Activated CD4-positive, alpha-beta T cell treated with anti-CD3 and anti-CD28 coated beads, Interleukin-2, amount 10 ng/mL, durations not matched to agents 7 days and 5 days (primary cell): ENCODE results near the gene MRPL46. TPM values are rescaled to one million over a fixed set of nuclear protein-coding genes. Genes with fewer than 3 reads are reported as not detected.

Source experiments
- CTCF ChIA-PET: fragments of 350-600 bp; sonication (Branson Sonifier 250); formaldehyde crosslinking; loops from one replicate; lab custom pipeline; 2021; ENCODE audit warnings: antibody characterized with exemption; lab: Charles Lee
- POLR2A ChIA-PET: fragments of 350-600 bp; sonication (Branson Sonifier 250); formaldehyde crosslinking; loops from one replicate; lab custom pipeline; 2021; ENCODE audit warnings: antibody characterized with exemption; lab: Charles Lee
- DNase-seq: peaks from one replicate; pipeline ENCODE4 v3.0.0-alpha.2; 2020
- H3K27ac Mint-ChIP-seq: one replicate; pipeline ENCODE4 v1.8.0; 2021; ENCODE audit warnings: mild to moderate bottlenecking, moderate library complexity, mixed read lengths
- H3K27me3 Mint-ChIP-seq: one replicate; pipeline ENCODE4 v1.8.0; 2021; ENCODE audit warnings: mixed read lengths
- H3K36me3 Mint-ChIP-seq: one replicate; pipeline ENCODE4 v1.8.0; 2021; ENCODE audit warnings: low read depth, mixed read lengths
- H3K4me1 Mint-ChIP-seq: one replicate; pipeline ENCODE4 v1.8.0; 2021; ENCODE audit warnings: mixed read lengths
- H3K4me3 Mint-ChIP-seq: one replicate; pipeline ENCODE4 v1.8.0; 2021; ENCODE audit warnings: mild to moderate bottlenecking, moderate library complexity, mixed read lengths
- H3K9me3 Mint-ChIP-seq: one replicate; pipeline ENCODE4 v1.8.0; 2021; ENCODE audit warnings: mixed read lengths
- total RNA-seq, 2 experiments: library from RNA; stranded (reverse); gene quantifications; one replicate each; pipeline ENCODE4 v1.2.3, GENCODE V29; 2021

Gene MRPL46
- total RNA-seq, 2 experiments from 2014 or later: 25.9 to 26.0 TPM

GRCh38 chr15:88430051-88430450 is 37.1 kb downstream of the MRPL46 start:
- Mint-ChIP-seq H3K27me3 (peaks cover 19% of the 10 kb centered on the region), H3K4me1 (no peaks in the 10 kb centered on the region), H3K9me3 (no peaks in the 10 kb centered on the region), H3K36me3 (no peaks in the 10 kb centered on the region), H3K4me3 (no peak overlapping the region), H3K27ac (no peak overlapping the region)
- no peak for DNase-seq
- POLR2A ChIA-PET: no interaction called here
- CTCF ChIA-PET: interaction anchor here (0.6 kb wide), 1 partner anchor 928 kb away, joined by 3 read pairs; no protein-coding TSS in a partner anchor

GRCh38 chr15:88428805-88429605 is 38.2 kb downstream of the MRPL46 start:
- ChIA-PET POLR2A (no interaction called here), CTCF (no interaction called here)
- Mint-ChIP-seq H3K27me3 (peaks cover 19% of the 10 kb centered on the region), H3K9me3 (no peaks in the 10 kb centered on the region), H3K36me3 (no peaks in the 10 kb centered on the region), H3K27ac (no peak overlapping the region), H3K4me1 (no peaks in the 10 kb centered on the region), H3K4me3 (no peak overlapping the region)
- no peak for DNase-seq

GRCh38 chr15:88428053-88428452 is 39.1 kb downstream of the MRPL46 start:
- H3K27me3 Mint-ChIP-seq: peaks cover 19% of the 10 kb centered on the region
- ChIA-PET CTCF (no interaction called here), POLR2A (no interaction called here)

GRCh38 chr15:88426304-88426703 is 40.9 kb downstream of the MRPL46 start:
- Mint-ChIP-seq H3K36me3 (no peaks in the 10 kb centered on the region), H3K27me3 (peaks cover 19% of the 10 kb centered on the region), H3K27ac (no peak overlapping the region), H3K9me3 (no peaks in the 10 kb centered on the region), H3K4me3 (no peak overlapping the region), H3K4me1 (no peaks in the 10 kb centered on the region)
- ChIA-PET POLR2A (no interaction called here), CTCF (no interaction called here)
- DNase-seq: no peak

More at GRCh38 chr15:88428053-88428452, 39.1 kb downstream of the MRPL46 start:
- H3K9me3 Mint-ChIP-seq: no peaks in the 10 kb centered on the region
- no peaks in the 10 kb centered on the region for H3K4me1 Mint-ChIP-seq
- H3K4me3 Mint-ChIP-seq: no peak overlapping the region
- H3K36me3 Mint-ChIP-seq: no peaks in the 10 kb centered on the region
- no peak for DNase-seq
- no peak overlapping the region for H3K27ac Mint-ChIP-seq

- DNase-seq: no peak
- no peak overlapping the region for H3K4me3 Mint-ChIP-seq
- H3K27me3 Mint-ChIP-seq: peaks cover 27% of the 10 kb centered on the region
- no peak overlapping the region for H3K27ac Mint-ChIP-seq
- H3K9me3 Mint-ChIP-seq: no peaks in the 10 kb centered on the region
- no peaks in the 10 kb centered on the region for H3K36me3 Mint-ChIP-seq
- POLR2A ChIA-PET: no interaction called here
- H3K4me1 Mint-ChIP-seq: peaks cover 2% of the 10 kb centered on the region
- CTCF ChIA-PET: no interaction called here
Observed at GRCh38 chr15:88423331-88423730, 43.9 kb downstream of the MRPL46 start.

GRCh38 chr15:88419830-88420229 is 47.4 kb downstream of the MRPL46 start:
- no peak overlapping the region for H3K4me3 Mint-ChIP-seq
- H3K4me1 Mint-ChIP-seq: peaks cover 2% of the 10 kb centered on the region
- ChIA-PET CTCF (interaction anchor here (0.7 kb wide), 1 partner anchor 91 kb away, joined by 5 read pairs; no protein-coding TSS in a partner anchor), POLR2A (no interaction called here)
- H3K36me3 Mint-ChIP-seq: no peaks in the 10 kb centered on the region
- no peak for DNase-seq
- no peak overlapping the region for H3K27ac Mint-ChIP-seq
- H3K9me3 Mint-ChIP-seq: no peaks in the 10 kb centered on the region
- peaks cover 28% of the 10 kb centered on the region for H3K27me3 Mint-ChIP-seq

Other genes starting within 250 kb of the MRPL46 start
- not detected for gene NTRK3, start 210.6 kb downstream of the MRPL46 start, total RNA-seq
- 10 to 100 TPM; 53.3 to 57.9 TPM for gene MRPS11, start 320 bp upstream of the MRPL46 start, total RNA-seq
- 1 to 10 TPM; 4.9 to 5.0 TPM for gene DET1, start 79.3 kb upstream of the MRPL46 start, total RNA-seq
- gene AEN, start 154.0 kb upstream of the MRPL46 start, total RNA-seq: 10 to 100 TPM; 45.7 to 52.5 TPM
- gene ISG20, start 171.6 kb upstream of the MRPL46 start, total RNA-seq: 100 to 1,000 TPM; 206 to 236 TPM